ENCODE measurements around the gene ARHGAP24. TPM values are rescaled to one million over a fixed set of nuclear protein-coding genes. Genes with fewer than 3 reads are reported as not detected.

Gene ARHGAP24
- total and polyA plus RNA-seq, 2 experiments from 2014 or later = 0.21 to 0.36 TPM

DNA sequence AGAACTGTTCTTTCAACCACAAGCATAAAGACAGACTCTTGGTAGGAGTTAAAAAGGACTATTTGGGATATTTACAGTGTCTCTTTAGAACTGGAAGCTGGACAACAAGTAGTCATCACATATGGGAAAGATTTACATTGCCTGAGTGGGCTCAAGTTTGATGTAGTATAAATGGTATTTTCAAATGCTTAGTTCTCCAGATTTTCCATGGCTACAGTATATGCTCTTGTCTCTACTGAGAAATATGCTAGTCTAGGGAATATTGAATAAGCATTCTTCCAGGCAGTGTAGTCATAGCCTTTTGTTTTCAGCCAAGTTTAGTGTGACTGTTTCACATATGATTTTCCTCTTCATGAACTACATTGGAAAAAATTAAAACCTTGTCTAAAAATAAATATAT is 315.6 kb downstream of the ARHGAP24 start:
- H3K27me3 ChIP-seq (ENCODE audit: insufficient read depth) = no peaks in the 10 kb centered on the region
- H3K27ac Mint-ChIP-seq = no peak overlapping the region
- H3K4me1 Mint-ChIP-seq = 0 out of 3 replicates have a peak, but pooled peaks cover 5% of the 10 kb centered on the region
- no peaks in the 10 kb centered on the region for H3F3A ChIP-seq (replicated peaks; ENCODE audit: low read depth)
- no peak overlapping the region for H2AFZ ChIP-seq
- no peak overlapping the region for H3K4me3 Mint-ChIP-seq
- H3K27me3 Mint-ChIP-seq (ENCODE audit: insufficient read depth, low read depth, poor library complexity) = no peaks in the 10 kb centered on the region
- no peaks in the 10 kb centered on the region for H3K79me2 ChIP-seq (replicated peaks; ENCODE audit: insufficient read depth)
- no peaks in the 10 kb centered on the region for H4K20me1 ChIP-seq (replicated peaks; ENCODE audit: insufficient read depth)
- H3K4me1 ChIP-seq (ENCODE audit: insufficient read depth) = no peaks in the 10 kb centered on the region
- no peak for ATAC-seq
- H3K36me3 Mint-ChIP-seq (ENCODE audit: low read depth) = no peaks in the 10 kb centered on the region
- no peaks in the 10 kb centered on the region for H3K9me3 Mint-ChIP-seq
- H3K9me2 ChIP-seq (ENCODE audit: insufficient read depth) = no peaks in the 10 kb centered on the region
- H3K4me3 ChIP-seq = no peak overlapping the region
- no peaks in the 10 kb centered on the region for H3K36me3 ChIP-seq (ENCODE audit: insufficient read depth)
- no peak for DNase-seq (ENCODE audit: low spot score)
- no peak for TF ChIP-seq NANOG (IDR thresholded peaks at IDR 0.05; ENCODE audit: borderline replicate concordance)
- H3K4me2 ChIP-seq = no peak overlapping the region
- H3K27ac ChIP-seq (ENCODE audit: low read depth) = no peak overlapping the region

DNA sequence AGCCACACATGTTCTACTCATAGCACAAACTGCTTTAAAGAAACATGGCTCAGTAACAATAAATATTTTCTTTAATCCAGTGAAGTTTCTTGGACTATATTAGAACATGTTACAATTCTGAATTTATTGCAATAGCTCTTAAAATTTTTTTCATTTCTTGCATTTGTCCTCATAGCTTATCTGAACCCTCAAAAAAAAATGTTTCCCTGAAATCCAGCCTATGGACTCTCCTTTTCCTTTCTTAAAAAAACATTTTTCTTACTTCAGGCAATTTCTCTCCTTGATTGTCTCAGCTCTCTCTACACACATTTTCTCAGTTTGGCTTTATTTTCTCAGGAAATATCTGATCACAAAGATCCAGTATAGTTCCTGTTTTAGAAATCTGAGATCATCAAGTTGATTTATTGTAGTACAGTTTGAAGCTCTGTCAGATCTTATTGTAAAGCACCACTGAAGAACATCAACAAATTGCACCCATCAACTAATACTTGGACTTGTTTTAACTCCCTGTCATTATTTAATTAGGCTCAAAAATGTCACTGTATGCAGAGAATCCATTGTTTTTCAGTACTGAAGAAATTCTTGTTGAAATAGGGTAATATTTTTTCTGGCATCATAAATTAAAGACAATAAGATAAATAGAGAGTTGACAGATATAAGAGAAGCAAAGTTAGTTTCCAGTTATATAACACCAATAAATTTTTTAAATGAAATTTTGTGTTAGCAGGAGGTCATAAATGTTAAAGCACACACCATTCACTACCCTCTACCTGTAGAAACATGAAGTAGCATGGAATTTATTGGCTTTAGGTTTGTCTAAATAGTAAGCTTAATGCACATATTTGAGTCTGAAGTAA is 317.7 kb downstream of the ARHGAP24 start:
- ATAC-seq = no peak
- H3K4me3 ChIP-seq = no peak overlapping the region
- H3K27me3 ChIP-seq (ENCODE audit: insufficient read depth) = no peaks in the 10 kb centered on the region
- no peak overlapping the region for H2AFZ ChIP-seq
- H3K36me3 ChIP-seq (ENCODE audit: insufficient read depth) = no peaks in the 10 kb centered on the region
- no peaks in the 10 kb centered on the region for H3K4me1 ChIP-seq (ENCODE audit: insufficient read depth)
- Mint-ChIP-seq H3K9me3 (peaks cover 5% of the 10 kb centered on the region; the same call in 1 of the 3 replicates), H3K27me3 (ENCODE audit: insufficient read depth, low read depth, poor library complexity) (no peaks in the 10 kb centered on the region), H3K4me3 (no peak overlapping the region), H3K36me3 (ENCODE audit: low read depth) (0 out of 3 replicates have a peak, but pooled peaks cover 2% of the 10 kb centered on the region), H3K4me1 (peaks cover 5% of the 10 kb centered on the region; the same call in 1 of the 3 replicates), H3K27ac (no peak overlapping the region; the same call in 1 of the 2 replicates)
- H4K20me1 ChIP-seq (replicated peaks; ENCODE audit: insufficient read depth) = no peaks in the 10 kb centered on the region
- no peak overlapping the region for H3K27ac ChIP-seq (ENCODE audit: low read depth)
- H3F3A ChIP-seq (replicated peaks; ENCODE audit: low read depth) = no peaks in the 10 kb centered on the region
- H3K79me2 ChIP-seq (replicated peaks; ENCODE audit: insufficient read depth) = no peaks in the 10 kb centered on the region
- no peak for DNase-seq (ENCODE audit: low spot score)
- no peak overlapping the region for H3K4me2 ChIP-seq
- H3K9me2 ChIP-seq (ENCODE audit: insufficient read depth) = no peaks in the 10 kb centered on the region
- TF ChIP-seq, protein P1, sequence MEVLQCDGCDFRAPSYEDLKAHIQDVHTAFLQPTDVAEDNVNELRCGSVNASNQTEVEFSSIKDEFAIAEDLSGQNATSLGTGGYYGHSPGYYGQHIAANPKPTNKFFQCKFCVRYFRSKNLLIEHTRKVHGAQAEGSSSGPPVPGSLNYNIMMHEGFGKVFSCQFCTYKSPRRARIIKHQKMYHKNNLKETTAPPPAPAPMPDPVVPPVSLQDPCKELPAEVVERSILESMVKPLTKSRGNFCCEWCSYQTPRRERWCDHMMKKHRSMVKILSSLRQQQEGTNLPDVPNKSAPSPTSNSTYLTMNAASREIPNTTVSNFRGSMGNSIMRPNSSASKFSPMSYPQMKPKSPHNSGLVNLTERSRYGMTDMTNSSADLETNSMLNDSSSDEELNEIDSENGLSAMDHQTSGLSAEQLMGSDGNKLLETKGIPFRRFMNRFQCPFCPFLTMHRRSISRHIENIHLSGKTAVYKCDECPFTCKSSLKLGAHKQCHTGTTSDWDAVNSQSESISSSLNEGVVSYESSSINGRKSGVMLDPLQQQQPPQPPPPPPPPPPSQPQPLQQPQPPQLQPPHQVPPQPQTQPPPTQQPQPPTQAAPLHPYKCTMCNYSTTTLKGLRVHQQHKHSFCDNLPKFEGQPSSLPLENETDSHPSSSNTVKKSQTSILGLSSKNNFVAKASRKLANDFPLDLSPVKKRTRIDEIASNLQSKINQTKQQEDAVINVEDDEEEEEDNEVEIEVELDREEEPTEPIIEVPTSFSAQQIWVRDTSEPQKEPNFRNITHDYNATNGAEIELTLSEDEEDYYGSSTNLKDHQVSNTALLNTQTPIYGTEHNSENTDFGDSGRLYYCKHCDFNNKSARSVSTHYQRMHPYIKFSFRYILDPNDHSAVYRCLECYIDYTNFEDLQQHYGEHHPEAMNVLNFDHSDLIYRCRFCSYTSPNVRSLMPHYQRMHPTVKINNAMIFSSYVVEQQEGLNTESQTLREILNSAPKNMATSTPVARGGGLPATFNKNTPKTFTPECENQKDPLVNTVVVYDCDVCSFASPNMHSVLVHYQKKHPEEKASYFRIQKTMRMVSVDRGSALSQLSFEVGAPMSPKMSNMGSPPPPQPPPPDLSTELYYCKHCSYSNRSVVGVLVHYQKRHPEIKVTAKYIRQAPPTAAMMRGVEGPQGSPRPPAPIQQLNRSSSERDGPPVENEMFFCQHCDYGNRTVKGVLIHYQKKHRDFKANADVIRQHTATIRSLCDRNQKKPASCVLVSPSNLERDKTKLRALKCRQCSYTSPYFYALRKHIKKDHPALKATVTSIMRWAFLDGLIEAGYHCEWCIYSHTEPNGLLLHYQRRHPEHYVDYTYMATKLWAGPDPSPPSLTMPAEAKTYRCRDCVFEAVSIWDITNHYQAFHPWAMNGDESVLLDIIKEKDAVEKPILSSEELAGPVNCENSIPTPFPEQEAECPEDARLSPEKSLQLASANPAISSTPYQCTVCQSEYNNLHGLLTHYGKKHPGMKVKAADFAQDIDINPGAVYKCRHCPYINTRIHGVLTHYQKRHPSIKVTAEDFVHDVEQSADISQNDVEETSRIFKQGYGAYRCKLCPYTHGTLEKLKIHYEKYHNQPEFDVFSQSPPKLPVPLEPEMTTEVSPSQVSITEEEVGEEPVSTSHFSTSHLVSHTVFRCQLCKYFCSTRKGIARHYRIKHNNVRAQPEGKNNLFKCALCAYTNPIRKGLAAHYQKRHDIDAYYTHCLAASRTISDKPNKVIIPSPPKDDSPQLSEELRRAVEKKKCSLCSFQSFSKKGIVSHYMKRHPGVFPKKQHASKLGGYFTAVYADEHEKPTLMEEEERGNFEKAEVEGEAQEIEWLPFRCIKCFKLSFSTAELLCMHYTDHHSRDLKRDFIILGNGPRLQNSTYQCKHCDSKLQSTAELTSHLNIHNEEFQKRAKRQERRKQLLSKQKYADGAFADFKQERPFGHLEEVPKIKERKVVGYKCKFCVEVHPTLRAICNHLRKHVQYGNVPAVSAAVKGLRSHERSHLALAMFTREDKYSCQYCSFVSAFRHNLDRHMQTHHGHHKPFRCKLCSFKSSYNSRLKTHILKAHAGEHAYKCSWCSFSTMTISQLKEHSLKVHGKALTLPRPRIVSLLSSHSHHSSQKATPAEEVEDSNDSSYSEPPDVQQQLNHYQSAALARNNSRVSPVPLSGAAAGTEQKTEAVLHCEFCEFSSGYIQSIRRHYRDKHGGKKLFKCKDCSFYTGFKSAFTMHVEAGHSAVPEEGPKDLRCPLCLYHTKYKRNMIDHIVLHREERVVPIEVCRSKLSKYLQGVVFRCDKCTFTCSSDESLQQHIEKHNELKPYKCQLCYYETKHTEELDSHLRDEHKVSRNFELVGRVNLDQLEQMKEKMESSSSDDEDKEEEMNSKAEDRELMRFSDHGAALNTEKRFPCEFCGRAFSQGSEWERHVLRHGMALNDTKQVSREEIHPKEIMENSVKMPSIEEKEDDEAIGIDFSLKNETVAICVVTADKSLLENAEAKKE (CRISPR knock-in tag; IDR thresholded peaks at IDR 0.05) = no peak
- TF ChIP-seq JUNB (IDR thresholded peaks at IDR 0.05; ENCODE audit: unreplicated experiment) (no peak), NANOG (IDR thresholded peaks at IDR 0.05; ENCODE audit: borderline replicate concordance) (no peak), CTCF (conservative IDR thresholded peaks at IDR 0.05; ENCODE audit: low read depth in 2 of 2) (no peak), EZH2 (IDR thresholded peaks at IDR 0.05; ENCODE audit: low read depth, unreplicated experiment) (no peak), CREB1 (CRISPR knock-in tag; IDR thresholded peaks at IDR 0.05; ENCODE audit: low read depth) (no peak), EZH2phosphoT487 (IDR thresholded peaks at IDR 0.05; ENCODE audit: unreplicated experiment) (no peak), POLR2AphosphoS5 (IDR thresholded peaks at IDR 0.05; ENCODE audit: low read depth) (no peak), ZNF114 (CRISPR knock-in tag; IDR thresholded peaks at IDR 0.05) (no peak), STAT1 (IDR thresholded peaks at IDR 0.05; ENCODE audit: unreplicated experiment) (no peak)
